ENCODE data around the gene TMEM60.
"Not testable (repeated sequence)": the region's sequence is repeated elsewhere in the genome, so short reads cannot be mapped to it uniquely, and the experiment has no call there.

The TMEM60 gene

GRCh38 chr7:77798394-77799077 lies at the start of gene TMEM60, which contains the start of gene PHTF2:
TMEM60 (minus strand) TSS chr7:77798434; CDS start chr7:77794373, 4,061 bp downstream.
PHTF2 (plus strand) TSS chr7:77798773.
- peak; percentile 98 for DNase-seq

GRCh38 chr7:77846317-77847092 lies 48.3 kb upstream of the TMEM60 start:
- DNase-seq: no peak

GRCh38 chr7:77843194-77843593 lies 45.0 kb upstream of the TMEM60 start:
- no peak for DNase-seq

- DNase-seq: no peak
These were observed 41.7 kb upstream of the TMEM60 start for GRCh38 chr7:77839919-77840318.

GRCh38 chr7:77838929-77839491 lies 40.8 kb upstream of the TMEM60 start:
- no peak for DNase-seq

- no peak for DNase-seq
These were observed 39.7 kb upstream of the TMEM60 start for GRCh38 chr7:77837966-77838365.

- no peak for DNase-seq
These were observed 39.0 kb upstream of the TMEM60 start for GRCh38 chr7:77837275-77837674.

- not testable (repeated sequence) for DNase-seq
These were observed 38.2 kb upstream of the TMEM60 start for GRCh38 chr7:77836425-77836824.

GRCh38 chr7:77833136-77833535 lies 34.9 kb upstream of the TMEM60 start:
- DNase-seq: no peak

- no peak for DNase-seq
These were observed 33.7 kb upstream of the TMEM60 start for GRCh38 chr7:77831953-77832352.

GRCh38 chr7:77831481-77831880 lies 33.2 kb upstream of the TMEM60 start:
- DNase-seq: no peak

- DNase-seq: no peak
These were observed 32.6 kb upstream of the TMEM60 start for GRCh38 chr7:77830649-77831355.

- DNase-seq: no peak
These were observed 29.8 kb upstream of the TMEM60 start for GRCh38 chr7:77827999-77828398.

- DNase-seq: no peak
These were observed 28.1 kb upstream of the TMEM60 start for GRCh38 chr7:77826300-77826699.

GRCh38 chr7:77825131-77825530 lies 26.9 kb upstream of the TMEM60 start:
- DNase-seq: no peak

GRCh38 chr7:77824636-77825035 lies 26.4 kb upstream of the TMEM60 start:
- DNase-seq: no peak

- no peak for DNase-seq
These were observed 25.6 kb upstream of the TMEM60 start for GRCh38 chr7:77823787-77824186.

- DNase-seq: no peak
These were observed 24.0 kb upstream of the TMEM60 start for GRCh38 chr7:77822269-77822668.

- no peak for DNase-seq
These were observed 22.7 kb upstream of the TMEM60 start for GRCh38 chr7:77820967-77821366.

GRCh38 chr7:77819021-77819420 lies 20.8 kb upstream of the TMEM60 start:
- DNase-seq: no peak

- DNase-seq: no peak
These were observed 14.9 kb upstream of the TMEM60 start for GRCh38 chr7:77813180-77813579.

GRCh38 chr7:77812290-77812685 lies 14.1 kb upstream of the TMEM60 start:
- no peak for DNase-seq

All from right forelimb (tissue), 1 donor.